Liver (tissue), 3 donors: ENCODE results near the gene ATOH1.

Experiments used
- RXRA ChIP-seq, 2 donors: IDR thresholded peaks; 2 replicates each; pipeline ENCODE4 v1.6.1; 2017 to 2018; ENCODE audit warnings: antibody characterized with exemption in 2 of 2, mild to moderate bottlenecking in 1 of 2
- YY1 ChIP-seq: IDR thresholded peaks from 2 replicates; pipeline ENCODE4 v1.6.1; 2016; ENCODE audit warnings: antibody characterized with exemption, mild to moderate bottlenecking
- TF ChIP-seq, protein P1 (sequence below): IDR thresholded peaks from 2 replicates; pipeline ENCODE4 v1.6.1; 2016; ENCODE audit warnings: antibody characterized with exemption
- TF ChIP-seq, protein P2 (sequence below): fragments of 150-350 bp; IDR thresholded peaks from 2 replicates; pipeline ENCODE4 v1.5.1; 2017; ENCODE audit warnings: improper control_type of control experiment, low read depth, low read length; ENCODE audit not compliant: missing input control
- TF ChIP-seq, protein P3 (sequence below): IDR thresholded peaks from 2 replicates; pipeline ENCODE4 v1.6.1; 2016; ENCODE audit warnings: antibody characterized with exemption, mild to moderate bottlenecking
- donor health status: healthy.
- donor health status: healthy.

DNA sequence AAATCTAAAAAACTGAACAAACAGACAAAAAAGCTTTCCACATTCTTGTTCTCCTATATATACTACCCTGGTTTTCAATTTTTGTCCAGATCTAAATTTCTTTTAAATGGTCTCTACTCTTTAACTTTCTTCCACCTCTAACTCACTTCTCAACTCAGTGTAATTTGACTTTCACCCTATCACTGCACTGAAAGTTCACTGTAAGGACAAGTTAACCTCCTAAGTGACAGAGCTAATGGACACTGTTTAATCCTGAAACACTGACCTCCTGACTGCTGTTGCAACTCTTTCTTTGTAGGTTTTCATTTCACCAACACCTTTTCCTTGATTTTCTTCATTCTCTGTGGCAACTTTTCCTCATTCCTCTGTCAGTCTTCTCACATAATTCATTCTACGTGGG, 50.0 kb downstream of the ATOH1 start:
- TF ChIP-seq, protein P1, sequence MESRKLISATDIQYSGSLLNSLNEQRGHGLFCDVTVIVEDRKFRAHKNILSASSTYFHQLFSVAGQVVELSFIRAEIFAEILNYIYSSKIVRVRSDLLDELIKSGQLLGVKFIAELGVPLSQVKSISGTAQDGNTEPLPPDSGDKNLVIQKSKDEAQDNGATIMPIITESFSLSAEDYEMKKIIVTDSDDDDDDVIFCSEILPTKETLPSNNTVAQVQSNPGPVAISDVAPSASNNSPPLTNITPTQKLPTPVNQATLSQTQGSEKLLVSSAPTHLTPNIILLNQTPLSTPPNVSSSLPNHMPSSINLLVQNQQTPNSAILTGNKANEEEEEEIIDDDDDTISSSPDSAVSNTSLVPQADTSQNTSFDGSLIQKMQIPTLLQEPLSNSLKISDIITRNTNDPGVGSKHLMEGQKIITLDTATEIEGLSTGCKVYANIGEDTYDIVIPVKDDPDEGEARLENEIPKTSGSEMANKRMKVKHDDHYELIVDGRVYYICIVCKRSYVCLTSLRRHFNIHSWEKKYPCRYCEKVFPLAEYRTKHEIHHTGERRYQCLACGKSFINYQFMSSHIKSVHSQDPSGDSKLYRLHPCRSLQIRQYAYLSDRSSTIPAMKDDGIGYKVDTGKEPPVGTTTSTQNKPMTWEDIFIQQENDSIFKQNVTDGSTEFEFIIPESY = no peak
- TF ChIP-seq, protein P2, sequence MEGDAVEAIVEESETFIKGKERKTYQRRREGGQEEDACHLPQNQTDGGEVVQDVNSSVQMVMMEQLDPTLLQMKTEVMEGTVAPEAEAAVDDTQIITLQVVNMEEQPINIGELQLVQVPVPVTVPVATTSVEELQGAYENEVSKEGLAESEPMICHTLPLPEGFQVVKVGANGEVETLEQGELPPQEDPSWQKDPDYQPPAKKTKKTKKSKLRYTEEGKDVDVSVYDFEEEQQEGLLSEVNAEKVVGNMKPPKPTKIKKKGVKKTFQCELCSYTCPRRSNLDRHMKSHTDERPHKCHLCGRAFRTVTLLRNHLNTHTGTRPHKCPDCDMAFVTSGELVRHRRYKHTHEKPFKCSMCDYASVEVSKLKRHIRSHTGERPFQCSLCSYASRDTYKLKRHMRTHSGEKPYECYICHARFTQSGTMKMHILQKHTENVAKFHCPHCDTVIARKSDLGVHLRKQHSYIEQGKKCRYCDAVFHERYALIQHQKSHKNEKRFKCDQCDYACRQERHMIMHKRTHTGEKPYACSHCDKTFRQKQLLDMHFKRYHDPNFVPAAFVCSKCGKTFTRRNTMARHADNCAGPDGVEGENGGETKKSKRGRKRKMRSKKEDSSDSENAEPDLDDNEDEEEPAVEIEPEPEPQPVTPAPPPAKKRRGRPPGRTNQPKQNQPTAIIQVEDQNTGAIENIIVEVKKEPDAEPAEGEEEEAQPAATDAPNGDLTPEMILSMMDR = no peak
- TF ChIP-seq RXRA (IDR thresholded peaks at IDR 0.05) (no peak), YY1 (no peak)
- TF ChIP-seq, protein P3, sequence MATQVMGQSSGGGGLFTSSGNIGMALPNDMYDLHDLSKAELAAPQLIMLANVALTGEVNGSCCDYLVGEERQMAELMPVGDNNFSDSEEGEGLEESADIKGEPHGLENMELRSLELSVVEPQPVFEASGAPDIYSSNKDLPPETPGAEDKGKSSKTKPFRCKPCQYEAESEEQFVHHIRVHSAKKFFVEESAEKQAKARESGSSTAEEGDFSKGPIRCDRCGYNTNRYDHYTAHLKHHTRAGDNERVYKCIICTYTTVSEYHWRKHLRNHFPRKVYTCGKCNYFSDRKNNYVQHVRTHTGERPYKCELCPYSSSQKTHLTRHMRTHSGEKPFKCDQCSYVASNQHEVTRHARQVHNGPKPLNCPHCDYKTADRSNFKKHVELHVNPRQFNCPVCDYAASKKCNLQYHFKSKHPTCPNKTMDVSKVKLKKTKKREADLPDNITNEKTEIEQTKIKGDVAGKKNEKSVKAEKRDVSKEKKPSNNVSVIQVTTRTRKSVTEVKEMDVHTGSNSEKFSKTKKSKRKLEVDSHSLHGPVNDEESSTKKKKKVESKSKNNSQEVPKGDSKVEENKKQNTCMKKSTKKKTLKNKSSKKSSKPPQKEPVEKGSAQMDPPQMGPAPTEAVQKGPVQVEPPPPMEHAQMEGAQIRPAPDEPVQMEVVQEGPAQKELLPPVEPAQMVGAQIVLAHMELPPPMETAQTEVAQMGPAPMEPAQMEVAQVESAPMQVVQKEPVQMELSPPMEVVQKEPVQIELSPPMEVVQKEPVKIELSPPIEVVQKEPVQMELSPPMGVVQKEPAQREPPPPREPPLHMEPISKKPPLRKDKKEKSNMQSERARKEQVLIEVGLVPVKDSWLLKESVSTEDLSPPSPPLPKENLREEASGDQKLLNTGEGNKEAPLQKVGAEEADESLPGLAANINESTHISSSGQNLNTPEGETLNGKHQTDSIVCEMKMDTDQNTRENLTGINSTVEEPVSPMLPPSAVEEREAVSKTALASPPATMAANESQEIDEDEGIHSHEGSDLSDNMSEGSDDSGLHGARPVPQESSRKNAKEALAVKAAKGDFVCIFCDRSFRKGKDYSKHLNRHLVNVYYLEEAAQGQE = no peak
